Pons (tissue), 1 donor: ENCODE data around the gene DTD1.
A peak's percentile ranks its signal among the peaks of the same experiment; 100 is the strongest.

Experiments
- DNase-seq: peaks from one replicate; pipeline ENCODE4 v3.0.0-alpha.2; 2016; ENCODE audit warnings: low spot score

The DTD1 gene

DNA sequence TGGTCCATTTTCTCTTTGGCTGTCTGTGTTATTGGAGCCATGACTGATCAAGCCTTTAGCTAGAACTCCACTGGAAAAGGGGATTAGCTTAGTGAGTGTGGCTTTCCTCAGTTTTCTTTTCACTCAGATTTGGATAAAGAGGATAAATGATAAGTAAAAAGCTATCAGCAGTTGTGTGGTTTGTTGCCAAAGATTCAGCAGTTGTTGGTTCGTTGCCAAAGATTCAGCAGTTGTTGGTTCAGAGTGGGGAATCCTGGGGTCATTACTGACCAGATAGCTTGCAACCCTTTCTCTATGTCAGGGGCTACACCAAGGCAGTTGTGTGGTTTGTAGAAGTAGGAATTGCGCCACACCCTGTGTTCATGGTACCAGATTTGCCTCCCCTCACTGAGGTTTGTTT lies 118.1 kb downstream of the DTD1 start:
- no peak for DNase-seq

DNA sequence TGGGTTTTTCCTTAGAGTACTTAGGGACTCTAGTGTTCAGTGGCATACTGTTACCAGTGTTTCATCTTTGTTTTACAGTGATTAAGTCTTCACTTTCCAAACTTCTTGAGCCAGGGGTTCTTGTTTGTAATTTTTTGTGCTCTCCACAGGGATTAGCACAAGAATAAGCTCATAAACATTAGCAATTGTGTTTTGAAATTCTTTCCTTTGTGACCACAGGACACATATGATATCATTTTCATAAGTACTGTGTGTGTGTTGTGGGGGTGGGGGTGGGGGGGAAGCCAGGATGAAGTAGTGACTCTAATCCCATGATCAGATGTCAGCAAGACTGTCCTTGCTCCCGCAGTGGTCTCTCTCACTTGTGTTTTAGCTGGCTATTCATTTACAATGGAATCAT lies 124.3 kb downstream of the DTD1 start:
- DNase-seq, result no peak

DNA sequence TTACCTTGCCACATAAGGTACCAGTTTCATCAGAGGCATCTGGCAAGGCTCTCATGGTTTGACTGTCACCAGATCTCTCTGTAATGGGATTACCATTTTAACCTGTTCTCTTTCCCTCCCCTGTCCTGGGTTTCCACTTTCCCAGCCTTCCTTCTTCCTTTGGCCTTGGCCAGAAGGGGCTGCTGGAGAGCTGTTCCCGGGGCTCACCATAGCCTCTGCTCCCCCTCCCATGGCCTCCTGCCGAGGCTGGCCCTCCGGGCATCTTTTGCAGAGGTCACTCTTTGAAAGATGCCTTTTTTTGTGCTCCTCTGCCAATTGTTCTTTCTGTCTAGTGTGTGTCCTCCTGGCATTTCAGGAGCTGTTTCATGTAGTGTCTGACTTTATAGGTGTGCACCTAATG lies 125.0 kb downstream of the DTD1 start:
- no peak for DNase-seq

DNA sequence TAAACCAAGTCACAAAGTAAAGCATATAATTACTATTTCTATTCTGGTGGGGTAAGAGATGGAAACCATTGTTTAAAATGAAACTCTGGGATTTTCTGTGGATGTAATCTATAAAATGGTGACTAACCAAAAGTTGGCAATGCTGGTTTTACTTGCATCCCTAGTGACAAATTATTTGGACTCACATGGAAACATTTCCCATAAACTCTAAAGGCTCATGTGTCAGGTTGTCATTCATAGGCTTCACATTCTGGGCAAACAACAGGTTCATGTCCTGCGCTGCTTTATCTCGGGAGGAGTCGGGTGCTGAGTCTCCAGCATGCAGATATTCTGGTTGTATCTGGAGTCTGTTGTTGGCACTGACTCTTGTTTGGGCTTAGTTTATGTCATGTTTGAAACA lies 127.7 kb downstream of the DTD1 start:
- DNase-seq, result no peak

DNA sequence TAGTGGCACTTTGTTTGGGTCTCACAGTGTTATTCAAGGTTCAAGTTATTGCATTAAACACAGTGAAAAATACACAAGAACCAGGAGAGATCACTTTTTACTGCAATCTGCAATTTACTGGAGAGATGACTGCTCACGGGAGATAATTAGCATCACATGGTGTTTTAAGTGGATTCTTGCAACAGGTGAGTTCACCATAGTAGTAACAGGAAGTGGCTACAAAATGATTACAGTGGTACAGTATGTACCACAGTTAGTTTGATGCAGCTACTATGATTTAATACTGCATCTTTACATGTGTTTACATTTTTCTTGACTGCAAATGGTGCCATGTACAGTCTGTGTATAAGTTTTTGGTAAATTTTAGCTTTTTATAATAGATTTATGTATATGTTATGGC lies 129.2 kb downstream of the DTD1 start:
- DNase-seq, result no peak

DNA sequence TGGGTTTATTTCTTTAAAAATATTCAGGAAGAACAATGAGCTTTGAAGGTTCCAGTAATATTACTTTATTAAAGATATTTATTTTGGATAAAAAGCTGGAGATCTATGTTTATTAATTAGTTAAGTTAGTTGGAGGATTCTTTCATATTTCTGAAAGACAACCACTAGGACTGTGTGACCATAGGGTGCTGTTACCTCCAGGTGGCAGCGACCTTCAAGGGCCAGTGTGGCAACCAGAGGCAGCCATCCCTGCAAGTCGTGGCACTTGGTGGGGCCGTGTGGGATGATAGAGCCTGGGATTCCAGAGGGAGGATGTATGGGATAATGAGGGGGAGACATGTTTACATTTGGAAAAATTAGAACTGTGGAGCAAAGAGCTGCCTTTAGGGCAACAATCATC lies 130.3 kb downstream of the DTD1 start:
- no peak for DNase-seq

DNA sequence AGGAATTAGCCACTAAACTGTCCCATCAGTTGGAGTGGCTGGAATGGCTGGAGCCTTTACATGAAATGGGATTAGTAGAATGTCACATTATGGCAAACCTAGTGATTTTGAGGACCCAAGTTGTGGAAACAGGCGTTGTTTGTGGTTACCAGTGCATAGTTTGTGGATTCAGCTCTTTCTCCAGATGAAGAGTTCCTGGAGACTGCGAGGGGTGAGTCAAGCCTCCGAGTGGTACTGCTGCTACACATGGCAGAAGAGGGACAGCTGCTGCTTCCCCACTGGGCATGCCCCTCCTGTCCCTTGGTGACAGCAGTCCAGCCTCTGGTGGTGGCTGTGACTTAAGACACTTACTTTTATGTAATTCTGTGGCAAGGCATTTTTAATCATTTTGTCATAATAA lies 131.6 kb downstream of the DTD1 start:
- DNase-seq, result no peak

DNA sequence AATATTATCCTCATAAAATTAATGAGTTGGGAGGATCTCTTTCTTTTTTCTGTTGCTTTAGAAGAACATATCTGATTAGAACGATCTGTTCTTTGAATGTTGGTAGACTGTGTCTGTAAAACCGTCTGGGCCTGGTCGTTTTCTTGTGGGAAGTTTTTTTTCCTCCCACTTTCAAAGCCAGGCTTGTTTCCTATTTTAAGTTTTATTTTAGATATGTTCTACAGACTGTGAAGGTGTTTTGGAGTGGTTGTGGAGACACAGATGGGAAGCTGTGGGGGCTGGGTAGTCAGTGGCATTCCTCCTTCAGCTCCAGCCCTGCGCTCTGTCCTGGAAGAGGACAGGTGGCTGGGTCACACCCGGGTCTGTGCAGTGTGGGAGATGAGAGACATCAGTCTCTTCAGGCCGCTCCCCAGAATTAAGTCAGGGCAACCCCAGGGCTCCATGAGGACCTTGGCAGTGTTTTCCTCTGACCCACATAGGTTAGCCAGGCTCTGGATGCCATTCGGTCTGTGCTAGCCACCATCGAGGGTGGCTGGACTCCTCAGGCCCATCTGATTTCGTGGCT lies 133.8 kb downstream of the DTD1 start:
- no peak for DNase-seq

DNA sequence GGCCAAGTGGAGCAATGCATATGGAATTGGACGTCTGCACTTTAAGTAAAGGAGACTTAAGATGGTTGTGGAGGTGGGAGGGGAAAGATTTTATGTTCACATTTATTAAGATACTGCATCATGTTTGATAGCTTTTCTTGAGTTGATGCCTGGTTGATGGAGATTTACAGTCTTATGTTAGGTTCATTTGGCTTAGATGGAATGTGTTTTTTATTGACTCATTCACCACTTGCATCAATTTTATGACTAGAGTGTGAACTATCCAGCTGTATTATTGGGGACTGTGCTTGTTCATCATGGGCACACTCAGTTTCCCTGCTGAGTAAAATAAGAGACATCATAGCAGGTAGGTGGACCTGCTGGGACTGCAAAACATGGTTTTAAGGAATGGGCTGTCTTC lies 134.5 kb downstream of the DTD1 start:
- no peak for DNase-seq

DNA sequence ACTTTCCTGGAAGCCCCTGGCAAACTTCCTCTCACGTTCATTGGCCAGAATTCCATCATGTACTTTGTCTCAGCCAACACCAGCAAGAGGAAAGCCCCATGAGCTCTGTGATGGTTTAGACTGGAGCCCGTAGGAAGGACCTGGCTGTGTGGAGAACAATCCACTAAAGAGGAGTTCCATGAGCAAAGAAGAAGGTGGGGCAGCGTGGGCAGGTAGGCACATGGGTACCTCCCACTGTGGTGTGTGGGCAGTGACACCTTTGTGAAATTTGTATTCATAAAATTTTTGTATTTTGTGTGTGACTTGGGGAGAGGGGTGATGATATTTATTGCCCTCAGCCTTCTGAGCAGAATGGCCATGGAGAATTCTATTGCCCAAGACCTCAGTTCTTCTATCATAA lies 136.2 kb downstream of the DTD1 start:
- DNase-seq, result no peak

DNA sequence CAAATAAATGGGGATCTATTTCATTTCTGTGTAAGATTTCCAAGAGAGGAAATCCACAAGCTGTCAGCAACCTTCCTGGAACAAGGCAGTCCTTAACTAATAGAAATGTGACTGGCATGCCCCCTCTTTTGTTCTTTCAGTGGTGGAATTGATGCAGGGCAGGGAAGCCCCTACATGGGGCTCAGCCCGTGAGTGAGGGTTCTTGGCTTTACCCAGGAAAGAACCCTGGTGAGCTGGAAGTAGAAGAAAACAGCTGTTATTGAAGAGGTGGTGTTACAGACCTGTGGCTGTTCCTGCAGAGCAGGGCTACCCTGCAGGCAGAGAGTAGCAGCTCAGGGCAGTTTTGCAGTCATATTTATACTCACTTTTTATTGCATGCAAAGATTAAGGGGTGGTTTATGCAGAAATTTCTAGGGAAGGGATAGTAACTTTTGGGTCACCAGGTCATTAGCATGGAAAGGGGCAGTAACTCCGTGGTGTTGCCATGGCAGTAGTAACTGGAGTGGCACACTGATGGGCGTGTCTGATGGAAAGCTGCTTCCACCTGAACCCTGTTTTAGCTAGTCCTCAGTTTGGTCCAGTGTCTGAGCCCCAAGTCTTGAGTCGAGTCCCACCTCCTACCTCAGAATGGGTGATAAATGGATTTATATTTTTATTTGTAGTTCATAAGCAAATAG lies 137.1 kb downstream of the DTD1 start:
- no peak for DNase-seq

DNA sequence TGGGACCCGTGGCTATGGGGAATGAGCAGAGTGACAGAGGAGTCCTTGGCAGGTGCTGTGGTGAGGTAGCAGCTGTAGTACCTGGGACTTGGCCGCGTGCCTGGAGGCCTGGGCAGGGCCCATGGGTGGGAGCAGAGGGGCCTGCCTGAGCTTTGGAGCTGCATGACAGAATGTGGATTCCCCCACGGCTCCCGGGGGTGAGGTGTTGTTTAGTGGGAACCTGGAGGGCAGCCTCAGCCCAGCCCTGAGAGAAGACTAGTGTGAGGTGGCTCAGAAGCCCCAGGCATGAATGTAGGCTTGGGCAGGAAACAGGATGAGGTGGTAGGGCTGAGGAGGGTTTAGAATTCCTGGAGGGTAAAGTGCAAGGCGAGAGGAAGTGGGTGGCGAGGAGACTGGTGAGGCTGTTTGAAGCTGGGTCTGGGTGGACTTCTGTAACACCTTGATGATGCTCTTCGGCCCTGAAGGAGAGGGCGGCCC lies 139.2 kb downstream of the DTD1 start:
- no peak for DNase-seq

DNA sequence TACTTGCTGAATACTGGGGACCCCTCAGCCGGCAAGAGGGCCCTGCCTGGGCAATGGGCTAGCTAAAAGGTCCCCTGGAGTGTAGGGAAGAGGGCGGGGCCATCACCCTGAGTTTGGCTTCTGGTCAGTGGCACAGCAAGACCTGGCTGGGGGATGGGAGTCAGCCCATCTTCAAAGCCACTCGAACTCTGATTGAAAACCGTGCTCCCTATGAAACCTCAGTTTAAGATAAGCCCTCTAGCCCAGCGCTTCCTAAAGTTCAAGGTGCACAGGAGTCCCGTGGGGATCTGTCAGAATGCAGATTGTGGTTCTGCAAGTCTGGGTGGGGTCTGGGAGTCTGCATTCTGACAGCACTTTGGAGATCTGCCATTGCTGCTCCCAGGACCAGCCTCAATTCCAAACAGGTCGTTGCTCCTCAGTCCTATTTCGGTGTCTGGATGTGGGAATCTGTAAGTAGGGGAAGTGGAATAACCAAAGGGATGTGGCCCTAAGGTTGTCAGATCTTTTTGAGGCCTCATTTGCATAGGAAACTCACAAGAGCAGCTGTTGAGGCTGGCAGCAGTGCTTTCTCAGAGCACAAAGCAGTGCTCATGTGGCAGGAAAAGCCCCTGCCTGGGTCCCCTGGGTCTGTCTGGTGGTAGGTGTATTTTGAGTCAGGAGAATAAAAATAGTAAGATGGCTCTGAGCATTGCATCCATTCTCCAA lies 140.5 kb downstream of the DTD1 start:
- DNase-seq, result no peak

DNA sequence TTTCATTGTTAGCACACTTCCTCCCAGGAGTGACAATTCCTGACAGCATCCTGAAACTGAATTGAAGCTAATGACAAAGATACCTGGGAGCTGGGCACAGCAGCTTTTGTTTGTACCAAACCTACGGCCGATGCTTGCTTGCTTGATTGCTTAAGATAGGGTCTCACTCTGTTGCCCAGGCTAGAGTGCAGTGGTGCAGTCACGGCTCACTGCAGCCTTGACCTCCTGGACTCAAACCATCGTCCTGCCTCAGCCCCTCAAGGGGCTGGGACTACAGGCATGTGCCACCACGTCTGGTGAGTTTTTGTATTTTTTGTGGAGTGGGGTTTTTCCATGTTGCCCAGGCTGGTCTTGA lies 141.0 kb downstream of the DTD1 start:
- DNase-seq, result no peak

DNA sequence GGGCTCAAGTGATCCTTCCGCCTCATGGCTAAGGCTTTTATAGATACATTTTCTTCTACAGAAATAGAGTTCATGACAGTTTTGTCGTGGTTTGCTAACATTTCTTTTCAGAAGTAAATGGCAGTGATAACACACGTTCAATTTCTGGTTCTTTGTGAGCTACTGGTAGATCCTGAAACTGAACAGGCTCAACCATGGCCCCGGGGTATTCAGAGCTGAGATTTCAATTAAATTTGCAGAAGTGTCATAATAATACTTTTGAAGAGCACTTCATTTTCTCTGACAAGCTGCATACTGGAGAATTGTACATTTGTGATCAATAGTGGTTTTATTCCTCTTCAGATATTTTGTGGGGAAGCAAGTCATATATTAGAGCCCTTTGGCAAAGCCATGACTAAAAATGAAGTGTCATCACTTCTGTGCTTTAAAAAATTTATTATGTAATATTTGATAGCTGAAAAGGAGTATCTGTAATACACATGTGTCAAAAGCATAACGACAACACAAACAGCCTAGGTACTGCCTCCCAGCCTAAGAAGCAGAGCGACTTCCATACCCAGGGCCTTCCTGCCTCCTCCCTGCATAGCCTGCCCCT lies 141.5 kb downstream of the DTD1 start:
- DNase-seq, result no peak

DNA sequence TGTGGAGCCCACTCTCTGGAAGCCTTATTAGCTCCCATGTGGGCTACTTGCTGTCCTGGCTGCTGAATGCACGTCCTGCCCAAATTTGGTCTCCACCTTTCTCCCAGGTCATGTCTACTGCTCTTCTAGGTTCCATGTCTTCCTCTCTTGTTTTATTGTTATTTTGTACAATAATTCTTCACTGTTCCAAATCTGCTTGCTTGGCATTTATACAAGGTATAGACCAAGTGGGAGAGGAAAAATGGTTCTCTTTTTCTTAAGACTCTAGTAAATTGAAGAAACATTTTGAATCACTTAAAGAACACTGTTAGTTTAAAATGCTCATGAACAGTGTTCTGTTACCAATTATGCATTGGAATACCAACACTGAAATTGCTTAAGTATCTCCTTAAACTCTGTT lies 144.1 kb downstream of the DTD1 start:
- no peak for DNase-seq

DNA sequence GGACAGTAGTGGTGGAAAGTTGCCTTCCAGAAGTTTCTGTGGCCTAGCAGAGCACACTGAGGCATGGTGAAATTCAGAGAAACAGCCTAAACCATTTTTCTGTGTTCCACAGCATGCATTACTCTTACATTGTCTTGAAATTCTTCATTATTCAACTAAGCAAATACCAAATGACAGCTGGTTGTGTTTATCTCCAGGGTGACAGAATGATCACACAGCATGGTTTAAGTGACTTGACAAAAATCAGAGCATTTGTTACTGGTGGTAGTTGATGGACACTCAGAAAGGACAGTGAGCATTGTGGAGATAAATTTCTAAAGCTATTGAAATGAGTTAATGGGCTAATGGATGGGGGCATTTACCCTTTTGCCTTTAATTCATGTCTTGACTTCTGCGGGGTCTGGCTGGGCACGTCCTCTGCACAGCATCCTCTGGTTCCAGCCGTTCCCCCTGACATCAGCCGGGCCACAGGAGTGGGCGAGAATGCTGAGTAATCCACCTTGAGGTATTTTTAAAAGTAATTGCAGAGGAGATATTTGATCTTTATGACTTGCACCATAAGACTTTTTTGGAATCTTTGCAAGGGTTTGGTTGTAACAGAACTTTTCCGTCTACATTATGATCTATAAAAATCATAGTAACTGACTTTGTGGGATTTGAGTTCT lies 146.8 kb downstream of the DTD1 start:
- DNase-seq, result no peak

DNA sequence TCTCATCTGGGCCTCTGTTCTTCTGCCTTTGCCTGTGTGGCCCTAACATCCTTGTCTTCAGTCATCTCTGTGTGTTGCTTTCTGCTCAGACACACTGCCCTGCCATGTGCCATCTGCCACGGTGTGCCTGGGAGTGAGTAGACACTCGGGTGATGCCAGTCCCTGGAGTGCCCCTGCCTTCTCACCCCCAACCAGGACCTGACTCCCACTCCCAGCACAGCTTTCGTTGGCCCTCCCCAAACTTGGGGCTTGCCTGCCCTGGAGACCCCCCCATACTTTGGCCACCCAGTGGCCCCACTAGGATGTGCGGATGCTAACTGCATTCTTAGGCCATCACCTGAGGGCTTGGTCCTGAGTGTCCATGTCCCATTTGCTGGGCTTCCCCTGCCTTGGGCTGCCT lies 149.3 kb downstream of the DTD1 start:
- no peak for DNase-seq

DNA sequence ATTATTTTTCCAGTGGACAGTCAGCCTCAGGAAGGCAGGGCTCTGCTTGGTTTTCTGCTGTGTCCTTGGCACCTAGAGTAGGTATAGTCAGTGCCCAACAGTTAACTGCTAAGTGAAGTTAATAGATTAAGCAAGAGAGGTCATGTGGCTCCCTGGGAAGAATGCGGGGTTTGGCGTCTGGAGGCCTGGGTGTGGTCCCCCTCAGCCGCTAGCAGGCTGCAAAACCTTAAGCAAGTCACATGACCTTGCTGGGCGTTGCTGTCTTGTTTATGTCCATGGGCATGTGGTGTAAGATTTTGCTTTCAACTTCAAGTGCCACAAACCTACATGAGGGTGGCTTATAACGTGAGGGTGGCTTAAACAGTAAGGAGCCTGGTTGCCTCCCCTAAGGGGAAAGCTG lies 150.2 kb downstream of the DTD1 start:
- DNase-seq, result no peak

DNA sequence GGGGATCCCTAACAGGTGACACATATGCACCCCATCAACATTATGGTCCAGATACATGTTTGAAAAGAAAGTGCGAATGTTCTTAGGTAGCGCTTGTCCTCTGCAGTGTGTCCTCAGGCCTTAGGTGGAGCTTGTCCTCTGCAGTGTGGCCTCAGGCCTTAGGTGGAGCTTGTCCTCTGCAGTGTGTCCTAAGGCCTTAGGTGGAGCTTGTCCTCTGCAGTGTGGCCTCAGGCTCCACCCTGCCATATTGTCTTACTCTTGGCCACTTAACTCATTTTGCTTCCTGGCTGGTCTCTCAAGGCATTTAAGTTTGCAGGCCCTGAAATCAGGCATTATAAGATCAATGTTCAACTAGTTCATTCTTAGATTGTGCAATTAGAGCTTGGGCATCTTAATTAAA lies 151.0 kb downstream of the DTD1 start:
- DNase-seq, result no peak

DNA sequence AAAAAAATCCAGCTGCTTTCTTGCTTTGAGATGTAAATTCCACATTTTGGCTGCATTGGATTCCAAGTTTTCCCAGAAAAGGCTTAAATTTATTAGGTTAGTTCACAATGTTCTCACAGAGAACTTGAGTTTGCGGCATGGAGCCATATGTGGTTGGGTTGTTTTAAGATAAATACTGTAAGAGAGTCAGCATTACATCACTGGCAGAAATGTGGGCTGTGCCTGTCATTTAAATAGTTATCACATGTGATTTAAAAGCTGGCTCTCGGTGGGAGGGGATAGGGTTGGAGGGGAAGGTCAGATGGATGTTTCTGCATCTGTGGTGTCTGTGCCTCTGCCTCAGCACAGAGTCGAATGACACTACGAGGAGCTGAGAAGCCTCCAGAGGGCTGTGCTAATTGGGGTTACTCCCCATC lies 151.9 kb downstream of the DTD1 start:
- peak; percentile 62 for DNase-seq

DNA sequence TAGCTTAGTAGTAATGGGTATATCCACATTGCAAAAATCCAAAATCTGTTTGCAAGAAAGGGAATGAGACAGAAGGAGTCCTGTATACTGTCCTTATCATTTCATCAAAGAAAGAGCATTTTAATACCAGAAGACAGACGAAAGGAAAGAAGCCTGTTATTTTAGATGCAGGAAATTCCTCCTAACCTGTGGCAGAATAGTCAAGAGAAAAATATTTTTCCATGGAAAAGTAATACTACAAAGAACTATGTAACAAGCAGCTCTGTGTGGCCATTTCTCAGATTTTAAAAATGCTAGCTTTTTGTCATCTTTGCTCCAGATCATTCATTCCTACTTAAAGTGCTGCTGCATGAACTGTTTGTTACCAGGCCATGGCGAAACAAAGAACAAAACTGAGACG lies 152.9 kb downstream of the DTD1 start:
- no peak for DNase-seq

DNA sequence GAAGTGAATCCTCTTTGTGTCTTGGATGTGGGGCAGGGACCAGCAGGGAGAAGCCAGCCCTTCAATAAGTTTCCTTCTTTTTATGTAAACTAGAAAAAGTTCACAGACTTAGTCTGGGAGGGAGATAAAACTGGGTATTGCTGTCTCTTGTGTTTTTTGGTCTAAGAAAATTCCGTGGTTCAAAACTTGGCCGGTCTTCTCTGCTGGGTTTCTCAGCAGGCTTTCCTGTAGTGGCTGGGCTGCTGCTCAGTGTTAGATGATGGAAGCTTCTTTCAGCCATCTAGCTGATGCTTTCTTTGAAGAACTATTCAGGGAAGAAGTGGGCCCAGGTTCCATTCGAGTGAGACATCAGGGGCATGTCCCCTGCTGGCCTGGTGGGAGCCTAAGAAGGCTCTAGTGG lies 155.0 kb downstream of the DTD1 start:
- no peak for DNase-seq
